OCI-LY7 (cell line): ENCODE measurements around the gene DMKN. TPM values are rescaled to one million over a fixed set of nuclear protein-coding genes. Genes with fewer than 3 reads are reported as not detected.
"Not testable (repeated sequence)": the region's sequence is repeated elsewhere in the genome, so short reads cannot be mapped to it uniquely, and the experiment has no call there.

ENCODE experiments used
- BruUV-seq: library from RNA; stranded (reverse); fragments of 400-500 nt; replicated peaks from 2 replicates; lab custom pipeline; 2021; lab: Mats Ljungman, UMichigan
- CTCF ChIA-PET: fragments of 300-600 bp; sonication (Branson Sonifier 250); formaldehyde crosslinking; loops from one replicate; lab custom pipeline; 2022; ENCODE audit warnings: antibody characterized with exemption; ENCODE audit not compliant: unreplicated experiment; lab: Charles Lee
- POLR2A ChIA-PET: fragments of 300-600 bp; sonication (Branson Sonifier 250); formaldehyde crosslinking; loops from one replicate; lab custom pipeline; 2022; ENCODE audit warnings: antibody characterized with exemption; lab: Charles Lee
- DNase-seq: peaks from one replicate; pipeline ENCODE4 v3.0.0-alpha.2; 2015; ENCODE audit warnings: low spot score
- H2AFZ ChIP-seq: fragments of 200-600 bp; sonication (generic), shearing (Covaris generic); 2 replicates; pipeline ENCODE4 v1.6.1; 2014; ENCODE audit warnings: mild to moderate bottlenecking, antibody characterized with exemption, low read length, moderate library complexity
- H3K27ac ChIP-seq: fragments of 200-600 bp; sonication (generic); 2 replicates; pipeline ENCODE4 v1.5.1; 2014; ENCODE audit warnings: mixed run types, low read depth, mild to moderate bottlenecking, moderate library complexity, low read length, inconsistent platforms; ENCODE audit not compliant: poor library complexity, severe bottlenecking
- H3K36me3 ChIP-seq: fragments of 200-600 bp; sonication (generic); 2 replicates; pipeline ENCODE4 v1.6.1; 2014; ENCODE audit warnings: mild to moderate bottlenecking, antibody characterized with exemption, low read length, moderate library complexity, mixed read lengths; ENCODE audit not compliant: insufficient read depth
- H3K4me1 ChIP-seq: fragments of 200-600 bp; sonication (generic); 2 replicates; pipeline ENCODE4 v1.5.1; 2014; ENCODE audit warnings: mild to moderate bottlenecking, low read length; ENCODE audit not compliant: insufficient read depth, poor library complexity, severe bottlenecking
- H3K4me2 ChIP-seq: fragments of 200-600 bp; sonication (generic); 2 replicates; pipeline ENCODE4 v1.6.1; 2014; ENCODE audit warnings: mild to moderate bottlenecking, low read length
- H3K4me3 ChIP-seq: fragments of 200-600 bp; sonication (generic); 2 replicates; pipeline ENCODE4 v1.5.1; 2014; ENCODE audit warnings: mild to moderate bottlenecking, low read depth, low read length; ENCODE audit not compliant: poor library complexity, severe bottlenecking
- H3K79me2 ChIP-seq: fragments of 200-600 bp; sonication (generic); 2 replicates; pipeline ENCODE4 v1.6.1; 2016; ENCODE audit warnings: low read depth, mild to moderate bottlenecking, low read length, moderate library complexity, mixed read lengths; ENCODE audit not compliant: insufficient read depth
- H3K9me2 ChIP-seq: fragments of 200-600 bp; sonication (generic); 2 replicates; pipeline ENCODE4 v1.6.1; 2016; ENCODE audit warnings: mild to moderate bottlenecking, low read length, mixed read lengths; ENCODE audit not compliant: insufficient read depth
- H3K9me3 ChIP-seq: fragments of 200-600 bp; sonication (generic); 2 replicates; pipeline ENCODE4 v1.6.1; 2014; ENCODE audit warnings: mild to moderate bottlenecking, mixed run types, low read length, mixed read lengths
- H4K20me1 ChIP-seq: fragments of 200-600 bp; sonication (generic); 2 replicates; pipeline ENCODE4 v1.6.1; 2014; ENCODE audit warnings: mild to moderate bottlenecking, antibody characterized with exemption, low read length, moderate library complexity, mixed read lengths; ENCODE audit not compliant: insufficient read depth
- CTCF ChIP-seq: fragments of 200-600 bp; sonication (generic); conservative IDR thresholded peaks from 2 replicates; pipeline ENCODE4 v1.5.1; 2014; ENCODE audit warnings: mild to moderate bottlenecking, antibody characterized with exemption, low read length, moderate library complexity, mixed read lengths
- EZH2phosphoT487 ChIP-seq: fragments of 200-600 bp; sonication (generic); IDR thresholded peaks from 2 replicates; pipeline ENCODE4 v1.6.1; 2018; ENCODE audit warnings: low read depth, borderline replicate concordance, mild to moderate bottlenecking, mixed run types, antibody characterized with exemption, low read length, moderate library complexity, mixed read lengths
- intact Hi-C: fragments of 100-400 bp; cut with micrococcal nuclease; formaldehyde crosslinking; loops from one replicate; pipeline ENCODE4 v1.10.0; 2022; ENCODE audit not compliant: unreplicated experiment
- total RNA-seq, 2 experiments: library from RNA; depleted of rRNA in 1 of 2; stranded (reverse); fragments of >200 nt in 1 of 2; shearing (Covaris generic) in 1 of 2; gene quantifications; 2 replicates each; pipeline ENCODE4 v1.2.3, GENCODE V29; 2014 to 2022

The DMKN gene
- total RNA-seq, 2 experiments from 2014 or later = not detected

GRCh38 chr19:35470128-35470527 lies 43.3 kb downstream of the DMKN start:
- Histone ChIP-seq H3K9me3 (no peaks in the 10 kb centered on the region), H3K4me2 (no peak overlapping the region), H2AFZ (no peak overlapping the region), H3K9me2 (no peaks in the 10 kb centered on the region), H3K79me2 (no peaks in the 10 kb centered on the region), H3K27ac (no peak overlapping the region), H3K36me3 (no peaks in the 10 kb centered on the region), H3K4me1 (no peaks in the 10 kb centered on the region), H4K20me1 (no peaks in the 10 kb centered on the region), H3K4me3 (no peak overlapping the region)
- DNase-seq = no peak
- intact Hi-C loops = no loop called here
- no TSS peak for BruUV-seq
- CTCF ChIA-PET = no interaction called here
- TF ChIP-seq EZH2phosphoT487 = no peak
- no peak for TF ChIP-seq CTCF
- POLR2A ChIA-PET = no interaction called here

GRCh38 chr19:35468637-35469036 lies 44.8 kb downstream of the DMKN start:
- intact Hi-C loops = loop anchor here (1.0 to 10.0 kb wide), 5 partner anchors 116 to 324 kb away; partner anchors contain the start of gene FXYD7
- no peaks in the 10 kb centered on the region for H3K9me2 ChIP-seq
- no peaks in the 10 kb centered on the region for H4K20me1 ChIP-seq
- H3K36me3 ChIP-seq = no peaks in the 10 kb centered on the region
- H3K79me2 ChIP-seq = no peaks in the 10 kb centered on the region
- peaks cover 2% of the 10 kb centered on the region for H3K4me1 ChIP-seq
- BruUV-seq = no TSS peak
- POLR2A ChIA-PET = no interaction called here
- H3K9me3 ChIP-seq = no peaks in the 10 kb centered on the region
- TF ChIP-seq EZH2phosphoT487 = no peak
- peak; percentile 81 for TF ChIP-seq CTCF
- no peak overlapping the region for H2AFZ ChIP-seq
- CTCF ChIA-PET = no interaction called here
- no peak overlapping the region for H3K4me3 ChIP-seq
- no peak overlapping the region for H3K4me2 ChIP-seq
- peak; percentile 76 for DNase-seq
- H3K27ac ChIP-seq = no peak overlapping the region

GRCh38 chr19:35466259-35466658 lies 47.2 kb downstream of the DMKN start:
- no peaks in the 10 kb centered on the region for H3K79me2 ChIP-seq
- H3K36me3 ChIP-seq = no peaks in the 10 kb centered on the region
- intact Hi-C loops = loop anchor here (10.0 kb wide), 1 partner anchor 321 kb away; the partner anchor contains the start of gene FXYD7
- H3K4me3 ChIP-seq = no peak overlapping the region
- no peaks in the 10 kb centered on the region for H3K9me3 ChIP-seq
- no peaks in the 10 kb centered on the region for H3K9me2 ChIP-seq
- no peak for DNase-seq
- H2AFZ ChIP-seq = no peak overlapping the region
- ChIA-PET CTCF (no interaction called here), POLR2A (interaction anchor here (0.6 kb wide), 1 partner anchor 337 kb away, joined by 4 read pairs; no protein-coding TSS in a partner anchor)
- no TSS peak for BruUV-seq
- TF ChIP-seq CTCF (no peak), EZH2phosphoT487 (no peak)
- no peaks in the 10 kb centered on the region for H4K20me1 ChIP-seq
- no peak overlapping the region for H3K27ac ChIP-seq
- no peak overlapping the region for H3K4me2 ChIP-seq
- H3K4me1 ChIP-seq = peaks cover 20% of the 10 kb centered on the region

GRCh38 chr19:35462956-35463355 lies 50.5 kb downstream of the DMKN start:
- CTCF ChIA-PET, H2AFZ ChIP-seq, H3K9me3 ChIP-seq, BruUV-seq, H3K4me3 ChIP-seq, H3K27ac ChIP-seq, H3K9me2 ChIP-seq, H3K79me2 ChIP-seq, H3K36me3 ChIP-seq, H4K20me1 ChIP-seq, DNase-seq: not testable (repeated sequence)
- peak overlapping the region; percentile 62 for H3K4me2 ChIP-seq
- H3K4me1 ChIP-seq = peaks cover 52% of the 10 kb centered on the region
- POLR2A ChIA-PET = interaction anchor here (1.1 to 1.5 kb wide), 2 partner anchors 110 to 257 kb away, joined by 3 to 4 read pairs; no protein-coding TSS in a partner anchor
- intact Hi-C loops = loop anchor here (10.0 kb wide), 1 partner anchor 318 kb away; the partner anchor contains the start of gene FXYD7
